Kidney tubule cell (primary cell): ENCODE data around the gene SUPT6H.
A peak's percentile ranks its signal among the peaks of the same experiment; 100 is the strongest.
"Not testable (repeated sequence)": the region's sequence is repeated elsewhere in the genome, so short reads cannot be mapped to it uniquely, and the experiment has no call there.

Experiments used
- DNase-seq: peaks from one replicate; pipeline ENCODE4 v3.0.0-alpha.2; 2018; ENCODE audit warnings: low spot score

The SUPT6H gene

GRCh38 chr17:28719021-28719433, 57.0 kb downstream of the SUPT6H start:
- no peak for DNase-seq

GRCh38 chr17:28720247-28720996, 58.4 kb downstream of the SUPT6H start:
- peak; percentile 43 for DNase-seq

GRCh38 chr17:28720997-28721329, 59.0 kb downstream of the SUPT6H start:
- not testable (repeated sequence) for DNase-seq

- DNase-seq: no peak
These were observed 60.6 kb downstream of the SUPT6H start for GRCh38 chr17:28722417-28723158.

- no peak for DNase-seq
These were observed 61.3 kb downstream of the SUPT6H start for GRCh38 chr17:28723159-28723835.

- not testable (repeated sequence) for DNase-seq
These were observed 62.0 kb downstream of the SUPT6H start for GRCh38 chr17:28723836-28724499.

- DNase-seq: no peak
These were observed 62.6 kb downstream of the SUPT6H start for GRCh38 chr17:28724500-28725165.

GRCh38 chr17:28725166-28725659, 63.2 kb downstream of the SUPT6H start:
- DNase-seq: peak; percentile 74

- DNase-seq: peak; percentile 85
These were observed 63.7 kb downstream of the SUPT6H start for GRCh38 chr17:28725660-28726225.

GRCh38 chr17:28726226-28726626, 64.2 kb downstream of the SUPT6H start, which contains the start of gene TLCD1:
Gene TLCD1 (minus strand): TSS chr17:28726233. CDS start chr17:28726097, 136 bp downstream.
- DNase-seq: no peak

GRCh38 chr17:28726627-28727491, 64.9 kb downstream of the SUPT6H start:
- peak; percentile 99 for DNase-seq

- peak; percentile 95 for DNase-seq
These were observed 66.6 kb downstream of the SUPT6H start, which contains the start of gene NEK8 for GRCh38 chr17:28728364-28729200. Gene NEK8 (plus strand): TSS chr17:28728788. CDS start chr17:28728814, 26 bp downstream.

GRCh38 chr17:28729950-28730330, 67.9 kb downstream of the SUPT6H start:
- no peak for DNase-seq

- no peak for DNase-seq
These were observed 71.3 kb downstream of the SUPT6H start for GRCh38 chr17:28733346-28733745.

- DNase-seq: no peak
These were observed 72.8 kb downstream of the SUPT6H start for GRCh38 chr17:28734712-28735241.

GRCh38 chr17:28735242-28735722, 73.3 kb downstream of the SUPT6H start:
- DNase-seq: no peak

GRCh38 chr17:28735913-28736769, 74.1 kb downstream of the SUPT6H start:
- not testable (repeated sequence) for DNase-seq

- no peak for DNase-seq
These were observed 75.3 kb downstream of the SUPT6H start for GRCh38 chr17:28737316-28737715.
